HepG2 (cell line): Measurements from ENCODE around the gene CTIF. TPM values are rescaled to one million over a fixed set of nuclear protein-coding genes. Genes with fewer than 3 reads are reported as not detected.

Experiments used
- PHB2 ChIP-seq: fragments of 450-650 bp; IDR thresholded peaks from 2 replicates; pipeline ENCODE4 v1.6.1; 2018; ENCODE audit not compliant: partially characterized antibody
- SMC3 ChIP-seq: IDR thresholded peaks from 2 replicates; pipeline ENCODE4 v1.6.1; 2011; ENCODE audit warnings: low read length, improper control_type of control experiment
- ZNF101 ChIP-seq: sonication (generic); formaldehyde crosslinking; IDR thresholded peaks from 2 replicates; pipeline ENCODE4 v1.4.0; 2020; ENCODE audit warnings: mild to moderate bottlenecking, low read depth, missing genetic modification reagents, borderline replicate concordance
- polyA plus RNA-seq, 8 experiments: library from polyadenylated mRNA; depleted of rRNA in 3 of 8; stranded (reverse) in 7 of 8; unstranded in 1 of 8; fragments of >200 nt; fragmentation: Illumina TruSeq in 4 of 8; extraction: Trizol in 4 of 8; gene quantifications; 2 replicates each; pipeline versions ENCODE4 v1.2.1 to v1.2.3, GENCODE V29; 2011 to 2016; ENCODE audit warnings: low read depth in 4 of 8, missing spikeins in 1 of 8, mixed read lengths in 1 of 8; ENCODE audit not compliant: insufficient read depth in 1 of 8
- total RNA-seq, 5 experiments: library from RNA; depleted of rRNA; stranded (reverse); fragments of >200 nt; fragmentation: Illumina TruSeq; extraction: Trizol; gene quantifications; 2 replicates each; pipeline ENCODE4 v1.2.3, GENCODE V29; 2016; ENCODE audit warnings: low read depth in 1 of 5
- TF ChIP-seq, protein P1 (sequence below): sonication (generic); formaldehyde crosslinking; IDR thresholded peaks from one replicate; pipeline ENCODE4 v1.5.1; 2020; ENCODE audit warnings: mild to moderate bottlenecking, missing genetic modification reagents; ENCODE audit errors: not compliant biosample characterization

The CTIF gene
- total and polyA plus RNA-seq, 2 of the 13 experiments (the other 11 are each of a cell fraction or from before 2014, with no cell fraction given) = 18.2 to 28.0 TPM

DNA sequence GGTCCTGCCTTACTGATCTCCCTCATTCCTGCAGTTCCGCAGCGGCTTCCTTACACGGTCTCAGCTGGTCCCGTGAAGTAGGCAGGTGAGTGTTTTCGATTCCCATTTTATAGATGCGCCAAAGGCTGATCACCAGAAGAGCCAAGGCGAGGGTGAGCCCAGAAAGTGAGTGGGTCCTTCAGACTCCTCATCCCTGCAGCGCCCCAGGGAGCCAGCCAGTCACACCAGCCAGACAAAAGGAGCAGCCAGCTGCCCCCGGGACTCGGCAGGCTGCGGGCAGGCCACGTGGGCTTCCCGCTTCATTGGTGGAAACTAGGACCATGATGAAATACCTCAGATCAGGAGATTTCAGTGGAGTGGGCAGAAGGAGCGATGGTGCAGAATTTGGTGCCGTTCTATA lies 326.0 kb downstream of the CTIF start (continued):
- TF ChIP-seq, protein P1, sequence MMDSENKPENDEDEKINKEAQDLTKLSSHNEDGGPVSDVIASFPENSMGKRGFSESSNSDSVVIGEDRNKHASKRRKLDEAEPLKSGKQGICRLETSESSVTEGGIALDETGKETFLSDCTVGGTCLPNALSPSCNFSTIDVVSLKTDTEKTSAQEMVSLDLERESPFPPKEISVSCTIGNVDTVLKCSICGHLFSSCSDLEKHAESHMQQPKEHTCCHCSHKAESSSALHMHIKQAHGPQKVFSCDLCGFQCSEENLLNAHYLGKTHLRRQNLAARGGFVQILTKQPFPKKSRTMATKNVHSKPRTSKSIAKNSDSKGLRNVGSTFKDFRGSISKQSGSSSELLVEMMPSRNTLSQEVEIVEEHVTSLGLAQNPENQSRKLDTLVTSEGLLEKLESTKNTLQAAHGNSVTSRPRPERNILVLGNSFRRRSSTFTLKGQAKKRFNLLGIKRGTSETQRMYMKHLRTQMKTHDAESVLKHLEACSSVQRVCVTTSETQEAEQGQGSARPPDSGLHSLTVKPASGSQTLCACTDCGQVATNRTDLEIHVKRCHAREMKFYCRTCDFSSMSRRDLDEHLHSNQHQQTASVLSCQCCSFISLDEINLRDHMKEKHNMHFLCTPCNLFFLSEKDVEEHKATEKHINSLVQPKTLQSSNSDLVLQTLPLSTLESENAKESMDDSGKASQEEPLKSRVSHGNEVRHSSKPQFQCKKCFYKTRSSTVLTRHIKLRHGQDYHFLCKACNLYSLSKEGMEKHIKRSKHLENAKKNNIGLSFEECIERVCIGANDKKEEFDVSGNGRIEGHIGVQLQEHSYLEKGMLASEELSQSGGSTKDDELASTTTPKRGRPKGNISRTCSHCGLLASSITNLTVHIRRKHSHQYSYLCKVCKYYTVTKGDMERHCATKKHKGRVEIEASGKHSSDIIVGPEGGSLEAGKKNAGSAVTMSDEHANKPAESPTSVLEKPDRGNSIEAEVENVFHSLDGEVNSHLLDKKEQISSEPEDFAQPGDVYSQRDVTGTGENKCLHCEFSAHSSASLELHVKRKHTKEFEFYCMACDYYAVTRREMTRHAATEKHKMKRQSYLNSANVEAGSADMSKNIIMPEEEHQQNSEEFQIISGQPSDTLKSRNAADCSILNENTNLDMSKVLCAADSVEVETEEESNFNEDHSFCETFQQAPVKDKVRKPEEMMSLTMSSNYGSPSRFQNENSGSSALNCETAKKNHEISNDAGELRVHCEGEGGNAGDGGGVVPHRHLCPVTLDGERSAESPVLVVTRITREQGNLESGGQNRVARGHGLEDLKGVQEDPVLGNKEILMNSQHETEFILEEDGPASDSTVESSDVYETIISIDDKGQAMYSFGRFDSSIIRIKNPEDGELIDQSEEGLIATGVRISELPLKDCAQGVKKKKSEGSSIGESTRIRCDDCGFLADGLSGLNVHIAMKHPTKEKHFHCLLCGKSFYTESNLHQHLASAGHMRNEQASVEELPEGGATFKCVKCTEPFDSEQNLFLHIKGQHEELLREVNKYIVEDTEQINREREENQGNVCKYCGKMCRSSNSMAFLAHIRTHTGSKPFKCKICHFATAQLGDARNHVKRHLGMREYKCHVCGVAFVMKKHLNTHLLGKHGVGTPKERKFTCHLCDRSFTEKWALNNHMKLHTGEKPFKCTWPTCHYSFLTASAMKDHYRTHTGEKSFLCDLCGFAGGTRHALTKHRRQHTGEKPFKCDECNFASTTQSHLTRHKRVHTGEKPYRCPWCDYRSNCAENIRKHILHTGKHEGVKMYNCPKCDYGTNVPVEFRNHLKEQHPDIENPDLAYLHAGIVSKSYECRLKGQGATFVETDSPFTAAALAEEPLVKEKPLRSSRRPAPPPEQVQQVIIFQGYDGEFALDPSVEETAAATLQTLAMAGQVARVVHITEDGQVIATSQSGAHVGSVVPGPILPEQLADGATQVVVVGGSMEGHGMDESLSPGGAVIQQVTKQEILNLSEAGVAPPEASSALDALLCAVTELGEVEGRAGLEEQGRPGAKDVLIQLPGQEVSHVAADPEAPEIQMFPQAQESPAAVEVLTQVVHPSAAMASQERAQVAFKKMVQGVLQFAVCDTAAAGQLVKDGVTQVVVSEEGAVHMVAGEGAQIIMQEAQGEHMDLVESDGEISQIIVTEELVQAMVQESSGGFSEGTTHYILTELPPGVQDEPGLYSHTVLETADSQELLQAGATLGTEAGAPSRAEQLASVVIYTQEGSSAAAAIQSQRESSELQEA (CRISPR knock-in tag) = no peak
- TF ChIP-seq SMC3 (no peak), ZNF101 (CRISPR knock-in tag) (no peak), PHB2 (no peak)
